ENCODE data around the gene CLCN7.

The CLCN7 gene

DNA sequence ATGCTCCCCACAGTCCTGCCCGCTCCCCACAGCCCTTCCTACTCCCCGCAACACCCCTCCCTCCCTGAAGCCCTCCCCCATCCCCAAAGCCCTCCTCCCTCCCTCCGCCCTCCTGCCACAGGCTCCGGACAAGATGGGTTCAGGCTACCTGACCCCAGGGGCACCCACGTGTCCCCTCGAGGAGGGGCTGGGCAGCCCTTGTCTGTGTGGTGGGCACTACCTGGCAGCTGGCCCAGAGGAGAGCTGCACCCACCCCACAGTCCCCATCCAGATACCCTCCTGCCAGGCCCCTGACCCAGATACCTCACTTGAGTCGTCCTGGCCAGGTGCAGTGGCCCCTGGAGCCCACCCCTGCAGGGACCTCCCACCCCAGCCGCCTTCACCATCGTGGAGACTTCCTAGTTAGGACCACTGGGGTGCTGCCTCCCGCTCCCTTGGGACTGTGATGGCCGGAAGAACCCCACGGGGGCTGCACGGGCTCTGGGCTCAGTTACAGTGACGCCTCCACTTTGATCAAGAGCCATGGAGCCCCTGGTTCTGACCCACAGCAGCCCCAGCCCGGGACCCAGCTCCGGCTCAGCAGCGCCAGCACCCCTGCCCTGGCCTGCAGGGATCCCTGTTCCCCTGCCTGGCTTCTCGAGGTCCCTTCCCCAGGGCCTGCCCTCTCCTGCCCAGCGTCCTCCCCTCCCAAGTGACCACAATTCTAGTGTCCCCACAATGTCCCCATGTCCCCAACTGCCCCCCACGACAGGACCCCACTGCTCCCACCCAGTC, 43.1 kb downstream of the CLCN7 start:
- no peak for FAIRE-seq
- DNase-seq (ENCODE audit: low spot score): no peak

DNA sequence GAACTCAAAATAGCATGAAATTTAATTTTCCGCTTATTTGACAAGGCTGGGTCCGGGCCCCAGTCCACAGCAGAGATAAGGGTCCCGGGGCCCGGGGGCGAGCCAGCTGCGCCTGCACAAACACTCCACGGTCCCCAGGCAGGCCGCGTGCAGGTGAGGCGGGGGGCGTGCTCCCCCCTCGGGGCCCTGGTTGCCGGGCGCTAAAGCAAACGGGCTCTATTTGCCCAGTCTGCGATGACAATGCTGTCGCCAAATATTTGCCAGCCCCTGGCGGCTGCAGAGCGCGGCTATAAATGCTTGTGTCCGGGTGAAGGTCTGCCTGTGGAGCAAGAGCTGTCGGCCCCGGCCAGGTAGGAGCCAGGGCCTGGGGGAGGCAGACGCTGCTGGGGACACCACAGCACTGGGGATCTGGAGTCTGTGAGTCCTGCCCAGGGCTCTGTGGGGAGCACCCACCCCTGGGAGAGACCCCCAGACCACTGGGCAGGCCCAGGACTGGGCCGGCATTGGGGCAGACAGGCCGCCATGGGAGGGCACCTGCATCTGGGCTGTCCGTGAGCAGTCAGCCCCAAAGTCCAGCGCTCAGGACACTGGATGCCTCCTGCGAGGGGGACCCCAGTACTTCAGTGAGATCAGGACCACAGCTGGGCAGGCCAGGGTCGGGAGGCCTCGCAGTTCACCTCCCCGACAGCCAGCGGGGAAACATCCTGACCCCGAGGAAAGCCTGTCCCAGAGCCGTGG, 43.9 kb downstream of the CLCN7 start, which contains the start of gene PERCC1:
Gene PERCC1 (plus strand): TSS at position 320 of the 738 bp plus-strand sequence. CDS start 1,516 bp downstream, outside the sequence.
- no peak for FAIRE-seq
- DNase-seq (ENCODE audit: low spot score): no peak

GRCh38 chr16:1430214-1430758, 44.5 kb downstream of the CLCN7 start:
- FAIRE-seq: no peak
- no peak for DNase-seq (ENCODE audit: low spot score)

GRCh38 chr16:1429631-1430030, 45.2 kb downstream of the CLCN7 start:
- FAIRE-seq: no peak
- no peak for DNase-seq (ENCODE audit: low spot score)

- FAIRE-seq: no peak
- DNase-seq (ENCODE audit: low spot score): no peak
Observed at GRCh38 chr16:1429012-1429411, 45.8 kb downstream of the CLCN7 start.

- FAIRE-seq (no peak), DNase-seq (ENCODE audit: low spot score) (no peak)
Observed at GRCh38 chr16:1428511-1428910, 46.3 kb downstream of the CLCN7 start.

GRCh38 chr16:1427473-1428461, 47.1 kb downstream of the CLCN7 start:
- DNase-seq (ENCODE audit: low spot score) (no peak), FAIRE-seq (no peak)

- no peak for FAIRE-seq
- DNase-seq (ENCODE audit: low spot score): no peak
Observed at GRCh38 chr16:1426734-1427471, 47.9 kb downstream of the CLCN7 start.

GRCh38 chr16:1425616-1426370, 49.0 kb downstream of the CLCN7 start:
- DNase-seq (ENCODE audit: low spot score) (no peak), FAIRE-seq (no peak)

DNA sequence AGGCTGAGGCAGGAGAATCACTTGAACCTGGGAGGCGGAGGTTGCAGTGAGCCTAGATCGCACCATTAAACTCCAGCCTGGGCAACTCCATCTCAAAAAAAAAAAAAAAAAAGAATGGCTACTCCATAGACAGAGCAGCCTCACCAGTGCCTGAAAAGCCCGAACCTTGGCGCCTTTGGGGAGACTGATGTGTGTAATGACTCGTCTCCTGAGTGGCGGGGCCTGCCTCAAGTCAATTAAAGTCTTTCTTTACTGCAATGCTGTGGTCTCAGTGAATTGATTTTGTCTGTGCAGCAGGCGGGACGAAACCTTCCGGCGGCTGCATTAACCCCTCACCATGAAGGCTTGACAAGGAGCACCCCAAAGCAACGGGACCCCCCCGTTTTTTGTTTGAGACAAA, 50.8 kb downstream of the CLCN7 start:
- FAIRE-seq: no peak
- no peak for DNase-seq (ENCODE audit: low spot score)

DNA sequence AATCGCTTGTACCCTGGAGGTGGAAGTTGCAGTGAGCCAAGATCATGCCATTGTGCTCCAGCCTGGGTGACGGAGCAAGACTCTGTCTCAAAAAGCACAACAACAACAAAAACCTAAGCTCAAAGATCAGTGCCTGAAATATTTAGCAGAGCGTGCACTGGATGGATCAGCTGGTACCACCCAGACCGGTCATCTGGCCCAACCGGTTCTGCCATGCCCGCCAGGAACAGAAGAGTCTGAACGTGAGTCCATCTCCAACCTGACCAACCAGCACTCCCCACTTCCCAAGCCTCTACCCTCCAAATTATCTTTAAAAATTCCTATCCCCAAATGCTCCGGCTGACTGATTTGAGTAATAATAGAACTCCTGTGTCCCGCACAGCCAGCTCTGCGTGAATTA, 52.8 kb downstream of the CLCN7 start:
- DNase-seq (ENCODE audit: low spot score) (no peak), FAIRE-seq (no peak)

- FAIRE-seq (no peak), DNase-seq (ENCODE audit: low spot score) (no peak)
Observed at GRCh38 chr16:1420111-1420539, 54.7 kb downstream of the CLCN7 start.

DNA sequence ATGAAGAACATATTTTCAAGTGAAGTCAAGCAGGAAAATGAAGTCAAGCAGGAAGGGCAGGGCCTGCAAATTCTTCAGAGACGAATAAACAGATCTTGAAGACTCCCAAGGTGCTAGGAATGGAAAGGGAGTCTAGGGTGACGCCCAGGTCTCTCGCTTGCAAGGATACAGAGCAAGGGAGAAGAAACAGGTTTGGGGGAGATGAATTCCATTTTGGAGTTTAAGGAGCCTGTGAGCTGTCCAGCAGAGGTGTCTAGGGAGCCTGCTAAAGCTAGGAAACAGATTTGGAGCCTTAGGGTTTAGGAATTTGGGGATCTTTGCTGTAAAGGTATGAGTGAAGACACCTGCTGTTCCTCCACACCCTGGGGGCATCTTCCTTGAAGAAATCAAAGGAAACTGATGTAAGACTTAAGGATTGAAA, 58.3 kb downstream of the CLCN7 start:
- DNase-seq (ENCODE audit: low spot score) (no peak), FAIRE-seq (no peak)

- DNase-seq (ENCODE audit: low spot score): peak; percentile 6
- FAIRE-seq: no peak
Observed at GRCh38 chr16:1414532-1415260, 60.1 kb downstream of the CLCN7 start, which contains the start of gene UNKL. TSS of gene UNKL (minus strand) at chr16:1414704. CDS start at chr16:1414691, 13 bp downstream.

- FAIRE-seq (no peak), DNase-seq (ENCODE audit: low spot score) (no peak)
Observed at GRCh38 chr16:1413684-1414531, 60.9 kb downstream of the CLCN7 start.

DNA sequence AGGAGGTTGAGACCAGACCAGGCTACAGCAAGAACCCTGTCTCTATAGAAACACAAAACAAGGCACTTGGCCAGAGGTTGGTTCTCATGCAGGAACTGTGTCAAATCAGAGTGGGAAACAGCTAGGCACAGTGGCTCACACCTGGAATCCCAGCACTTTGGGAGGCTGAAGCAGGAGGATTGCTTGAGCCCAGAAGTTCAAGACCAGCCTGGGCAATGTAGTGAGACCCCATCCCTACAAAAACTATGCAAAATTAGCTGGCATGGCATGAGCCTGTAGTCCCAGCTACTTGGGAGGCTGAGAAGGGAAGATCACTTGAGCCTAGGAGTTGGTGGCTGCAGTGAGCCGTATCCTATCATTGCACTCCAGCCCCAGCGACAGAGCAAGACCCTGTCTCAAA, 62.0 kb downstream of the CLCN7 start:
- FAIRE-seq (no peak), DNase-seq (ENCODE audit: low spot score) (no peak)

DNA sequence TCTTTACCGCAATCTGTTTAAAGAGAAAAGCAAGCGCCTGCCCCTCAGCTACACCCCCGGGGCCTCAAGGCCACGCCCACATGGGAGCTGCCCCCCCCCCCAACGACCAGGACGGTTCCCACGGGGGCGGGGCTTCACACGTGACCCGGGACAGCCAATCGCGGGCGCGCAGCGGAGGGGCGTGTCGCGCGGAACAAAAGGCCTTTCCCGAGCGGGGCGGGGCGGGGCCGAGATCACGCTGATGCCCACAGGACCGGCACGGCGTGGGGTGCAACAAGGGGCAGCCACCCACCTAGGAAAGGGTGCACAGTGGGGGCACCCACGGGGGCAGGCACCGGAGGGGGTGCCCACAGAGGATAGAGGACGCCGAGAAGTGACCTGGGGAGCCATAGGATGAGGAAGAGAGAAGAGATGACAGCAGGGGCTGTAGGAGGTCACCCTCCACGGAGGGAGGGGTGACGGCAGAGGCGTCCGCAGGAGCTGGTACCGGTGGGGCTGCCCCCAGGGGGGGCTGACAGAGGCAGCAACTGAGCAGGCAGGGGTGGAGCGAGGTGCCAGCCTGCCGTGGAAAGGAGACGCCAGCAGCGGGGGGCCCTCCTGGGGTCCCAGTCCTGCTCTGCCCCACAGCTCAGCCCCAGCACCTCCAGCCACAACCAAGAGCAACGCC, 66.5 kb downstream of the CLCN7 start:
- FAIRE-seq (no peak), DNase-seq (ENCODE audit: low spot score) (peak; percentile 58)
